Effector memory CD4-positive, alpha-beta T cell (primary cell): ENCODE data around the gene HNRNPL.
A peak's percentile ranks its signal among the peaks of the same experiment; 100 is the strongest.

ENCODE experiments used
- DNase-seq, 3 donors: peaks; one replicate each; pipeline ENCODE4 v3.0.0-alpha.2; 2020
- H3K27ac ChIP-seq: 2 replicates; pipeline ENCODE4 v1.7.0; 2013; ENCODE audit warnings: mild to moderate bottlenecking, low read length, moderate library complexity; ENCODE audit not compliant: insufficient read depth, poor library complexity, severe bottlenecking
- H3K27me3 ChIP-seq: replicated peaks from 2 replicates; pipeline ENCODE4 v1.7.0; 2013; ENCODE audit warnings: mild to moderate bottlenecking, low read length; ENCODE audit not compliant: insufficient read depth, control insufficient read depth, poor library complexity, severe bottlenecking
- H3K36me3 ChIP-seq: 2 replicates; pipeline ENCODE4 v1.7.0; 2013; ENCODE audit warnings: mild to moderate bottlenecking, low read length, moderate library complexity; ENCODE audit not compliant: control insufficient read depth, insufficient read depth
- H3K4me1 ChIP-seq: 2 replicates; pipeline ENCODE4 v1.7.0; 2013; ENCODE audit warnings: low read length, mild to moderate bottlenecking; ENCODE audit not compliant: control insufficient read depth, insufficient read depth, poor library complexity, severe bottlenecking
- H3K4me3 ChIP-seq: 2 replicates; pipeline ENCODE4 v1.7.0; 2013; ENCODE audit warnings: low read length, low read depth, mild to moderate bottlenecking; ENCODE audit not compliant: insufficient read depth, poor library complexity, severe bottlenecking
- H3K9me3 ChIP-seq: 2 replicates; pipeline ENCODE4 v1.7.0; 2013; ENCODE audit warnings: mild to moderate bottlenecking, low read length, moderate library complexity; ENCODE audit not compliant: control insufficient read depth

The HNRNPL gene

DNA sequence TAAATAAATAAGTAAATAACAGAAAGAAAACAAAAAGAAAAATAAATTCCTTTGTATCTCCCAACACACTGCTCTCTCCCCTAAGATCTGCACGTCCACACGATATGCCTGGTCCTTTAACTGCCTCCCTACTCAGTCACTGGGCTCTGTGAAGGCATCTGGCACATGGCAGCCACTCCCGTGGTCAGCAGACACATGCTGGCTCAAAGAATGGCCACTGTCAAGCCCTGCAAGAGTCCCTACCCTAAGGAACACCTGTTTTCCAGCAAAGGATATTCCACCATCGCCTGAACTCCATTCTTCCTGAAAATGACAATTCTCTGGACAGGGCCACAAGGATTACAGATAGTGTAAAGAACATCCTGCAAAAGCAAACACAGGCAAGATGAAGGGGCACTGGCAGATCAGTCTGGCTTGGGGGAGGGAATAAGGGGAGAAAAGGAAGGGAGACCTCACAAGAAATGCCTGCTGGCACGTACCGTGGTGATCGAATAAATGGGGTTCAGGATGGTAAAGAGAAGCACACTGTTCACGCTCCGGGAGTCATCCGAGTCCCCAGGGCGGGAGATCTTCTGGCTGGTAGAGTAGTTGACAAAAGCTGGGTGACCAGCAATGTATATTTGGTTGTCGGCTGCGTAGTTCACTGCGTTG is 4.3 kb downstream of the HNRNPL start:
- Histone ChIP-seq H3K9me3 (no peaks in the 10 kb centered on the region), H3K4me3 (no peak overlapping the region), H3K4me1 (peaks cover 64% of the 10 kb centered on the region), H3K27ac (peak overlapping the region; percentile 12), H3K27me3 (no peaks in the 10 kb centered on the region), H3K36me3 (peaks cover 69% of the 10 kb centered on the region)
- DNase-seq, result no peak

DNA sequence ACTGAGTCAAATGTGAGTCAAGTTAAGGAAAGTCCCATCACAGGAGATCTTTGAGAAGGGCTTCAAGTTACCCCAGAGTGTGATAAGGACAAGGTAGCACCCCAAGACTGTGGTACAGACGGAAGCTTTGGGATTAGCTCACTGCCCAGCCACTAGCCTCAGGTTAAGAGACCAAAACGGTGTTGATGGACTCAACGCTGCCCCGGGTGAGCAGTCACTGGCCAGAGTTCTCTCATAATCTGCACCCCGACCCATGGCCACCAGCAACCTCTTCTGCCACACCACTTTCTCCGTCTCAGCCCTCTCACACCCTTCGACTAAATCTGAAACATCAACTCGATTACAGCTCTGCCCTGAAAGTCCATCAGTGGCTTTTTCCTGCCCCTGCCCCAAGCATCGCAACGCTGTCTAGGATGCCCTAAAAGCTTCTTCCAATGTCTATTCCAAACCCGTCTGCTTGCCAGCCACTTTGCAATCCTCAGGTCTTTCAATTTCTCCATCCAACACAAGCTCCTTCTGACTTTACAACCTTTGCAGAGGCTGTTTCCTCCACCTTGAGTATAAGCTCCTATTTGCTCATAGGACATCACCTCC is 5.6 kb downstream of the HNRNPL start:
- H3K4me3 ChIP-seq, result no peak overlapping the region
- no peak for DNase-seq
- no peaks in the 10 kb centered on the region for H3K27me3 ChIP-seq
- H3K9me3 ChIP-seq, result no peaks in the 10 kb centered on the region
- peaks cover 80% of the 10 kb centered on the region for H3K36me3 ChIP-seq
- peaks cover 64% of the 10 kb centered on the region for H3K4me1 ChIP-seq
- no peak overlapping the region for H3K27ac ChIP-seq

DNA sequence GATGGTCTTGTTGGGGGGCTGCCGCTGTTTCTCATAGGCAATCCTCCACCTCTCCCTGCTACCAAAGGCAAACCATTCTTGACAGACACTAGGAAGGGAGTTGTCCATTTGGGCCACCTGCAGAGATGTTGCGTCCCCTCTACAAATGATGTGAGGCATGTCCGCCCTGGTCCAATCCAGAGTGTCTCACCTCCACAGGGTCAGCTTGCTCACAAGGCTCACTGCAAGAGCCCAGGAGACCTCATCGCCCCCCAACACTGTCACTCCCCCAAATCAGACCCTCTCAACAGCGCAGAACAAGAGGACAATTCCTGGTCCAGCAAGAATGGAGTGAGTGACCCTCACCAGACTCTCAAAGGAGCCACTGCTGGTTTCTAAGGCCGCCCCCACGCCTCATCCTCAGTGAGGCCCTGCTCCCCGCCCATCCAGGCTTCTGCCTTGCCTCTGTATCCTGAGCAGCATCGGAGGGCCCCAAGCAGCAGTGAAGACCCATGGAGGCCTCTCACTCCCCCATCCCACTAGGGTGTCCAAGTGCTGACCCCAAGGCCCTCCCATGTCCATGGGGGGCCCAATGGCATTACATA is 6.5 kb downstream of the HNRNPL start:
- peaks cover 85% of the 10 kb centered on the region for H3K36me3 ChIP-seq
- DNase-seq, result no peak
- peak overlapping the region; percentile 61 for H3K27ac ChIP-seq
- H3K27me3 ChIP-seq, result no peaks in the 10 kb centered on the region
- H3K4me3 ChIP-seq, result no peak overlapping the region
- peaks cover 56% of the 10 kb centered on the region for H3K4me1 ChIP-seq
- H3K9me3 ChIP-seq, result no peaks in the 10 kb centered on the region

- DNase-seq, result peak; percentile 42 to 58 (median 43)
- H3K9me3 ChIP-seq, result no peaks in the 10 kb centered on the region
- H3K4me1 ChIP-seq, result peaks cover 50% of the 10 kb centered on the region
- H3K27ac ChIP-seq, result peak overlapping the region; percentile 61
- H3K4me3 ChIP-seq, result no peak overlapping the region
- no peaks in the 10 kb centered on the region for H3K27me3 ChIP-seq
- peaks cover 88% of the 10 kb centered on the region for H3K36me3 ChIP-seq
These were observed 7.2 kb downstream of the HNRNPL start for GRCh38 chr19:38842439-38843174.

DNA sequence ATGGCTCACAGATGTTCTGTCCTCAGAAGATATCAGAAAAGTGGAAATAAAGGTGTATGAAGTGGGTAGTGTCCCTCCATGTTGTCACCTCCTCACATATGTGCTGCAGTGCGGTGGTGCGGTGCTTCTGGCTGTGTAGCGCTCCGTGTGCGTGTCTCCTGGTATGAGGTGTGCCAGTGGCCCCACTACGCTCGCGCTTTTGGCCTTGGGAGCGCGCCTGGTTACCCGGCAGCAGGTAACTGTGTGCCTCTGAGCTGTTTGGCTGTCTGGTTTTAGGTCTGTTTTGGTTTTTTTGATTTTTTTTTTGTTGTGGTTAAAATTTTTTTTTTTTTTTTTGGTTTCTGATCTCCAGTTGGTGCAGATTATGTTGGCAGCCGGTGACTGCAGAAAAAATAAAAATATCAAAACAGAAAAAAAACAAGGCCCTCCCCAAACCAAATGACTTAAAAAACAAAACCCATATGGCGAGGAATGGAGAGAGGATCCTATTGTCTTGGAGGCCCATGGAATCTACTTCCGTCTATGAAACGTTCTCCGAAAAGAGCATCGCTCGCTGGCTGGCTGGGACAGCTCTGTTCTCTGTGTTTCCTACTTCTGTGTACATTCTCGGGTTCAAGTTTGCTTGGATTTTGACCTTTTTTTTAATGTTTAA is 7.9 kb downstream of the HNRNPL start:
- peak; percentile 53 to 64 (median 63) for DNase-seq
- Histone ChIP-seq H3K4me3 (no peak overlapping the region), H3K27me3 (no peaks in the 10 kb centered on the region)

GRCh38 chr19:38841180-38841766 is 8.5 kb downstream of the HNRNPL start:
- Histone ChIP-seq H3K4me3 (no peak overlapping the region), H3K36me3 (peaks cover 88% of the 10 kb centered on the region), H3K27me3 (no peaks in the 10 kb centered on the region), H3K27ac (peak overlapping the region; percentile 59), H3K4me1 (peaks cover 42% of the 10 kb centered on the region), H3K9me3 (no peaks in the 10 kb centered on the region)
- DNase-seq, result no peak

More for the DNA sequence above, 7.9 kb downstream of the HNRNPL start:
- peaks cover 43% of the 10 kb centered on the region for H3K4me1 ChIP-seq
- H3K27ac ChIP-seq, result peak overlapping the region; percentile 61
- peaks cover 88% of the 10 kb centered on the region for H3K36me3 ChIP-seq
- H3K9me3 ChIP-seq, result no peaks in the 10 kb centered on the region

- Histone ChIP-seq H3K27me3 (no peaks in the 10 kb centered on the region), H3K4me1 (peaks cover 40% of the 10 kb centered on the region), H3K9me3 (no peaks in the 10 kb centered on the region), H3K36me3 (peaks cover 87% of the 10 kb centered on the region), H3K4me3 (no peak overlapping the region), H3K27ac (peak overlapping the region; percentile 59)
- no peak for DNase-seq
These were observed 9.2 kb downstream of the HNRNPL start for GRCh38 chr19:38840583-38840968.

DNA sequence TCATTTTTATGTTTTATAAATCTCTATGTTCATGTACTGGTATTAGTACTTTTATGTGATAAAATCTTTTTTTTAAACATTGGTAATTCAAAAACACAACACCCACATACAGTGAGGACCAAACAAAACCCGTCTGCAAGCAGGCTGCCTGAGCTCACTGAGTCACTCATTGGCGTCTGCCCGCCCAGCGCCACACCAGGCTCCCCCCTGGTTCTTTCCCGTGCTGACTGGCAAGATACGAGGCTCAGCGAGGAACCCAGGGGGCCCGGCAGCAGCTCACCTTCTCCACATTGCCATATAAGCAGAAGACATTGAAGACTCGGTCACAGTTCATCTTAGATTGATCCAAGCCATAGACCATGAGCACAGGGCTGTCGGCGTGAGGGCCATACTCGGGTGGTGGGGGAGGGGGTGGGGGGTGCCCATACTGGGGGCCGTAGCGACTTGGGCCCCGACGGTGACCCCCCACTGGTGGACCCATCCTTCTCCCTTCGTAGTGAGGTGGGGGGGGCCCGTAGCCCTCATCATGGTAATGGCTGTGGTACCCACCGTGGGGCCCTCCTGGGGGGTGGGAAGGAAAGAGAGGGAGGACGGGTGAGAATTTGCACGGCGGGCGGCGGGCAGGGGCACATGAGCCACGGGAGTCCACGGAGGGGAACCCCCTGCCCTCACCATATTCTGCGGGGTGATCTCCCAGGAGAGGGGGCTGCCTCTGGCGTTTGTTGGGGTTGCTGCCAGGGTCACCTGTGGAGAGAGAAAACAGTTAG is 9.8 kb downstream of the HNRNPL start:
- peaks cover 83% of the 10 kb centered on the region for H3K36me3 ChIP-seq
- H3K4me1 ChIP-seq, result peaks cover 40% of the 10 kb centered on the region
- H3K27me3 ChIP-seq, result no peaks in the 10 kb centered on the region
- no peak for DNase-seq
- no peak overlapping the region for H3K27ac ChIP-seq
- no peak overlapping the region for H3K4me3 ChIP-seq
- no peaks in the 10 kb centered on the region for H3K9me3 ChIP-seq
